ENCODE data around the gene PAX7.

DNA sequence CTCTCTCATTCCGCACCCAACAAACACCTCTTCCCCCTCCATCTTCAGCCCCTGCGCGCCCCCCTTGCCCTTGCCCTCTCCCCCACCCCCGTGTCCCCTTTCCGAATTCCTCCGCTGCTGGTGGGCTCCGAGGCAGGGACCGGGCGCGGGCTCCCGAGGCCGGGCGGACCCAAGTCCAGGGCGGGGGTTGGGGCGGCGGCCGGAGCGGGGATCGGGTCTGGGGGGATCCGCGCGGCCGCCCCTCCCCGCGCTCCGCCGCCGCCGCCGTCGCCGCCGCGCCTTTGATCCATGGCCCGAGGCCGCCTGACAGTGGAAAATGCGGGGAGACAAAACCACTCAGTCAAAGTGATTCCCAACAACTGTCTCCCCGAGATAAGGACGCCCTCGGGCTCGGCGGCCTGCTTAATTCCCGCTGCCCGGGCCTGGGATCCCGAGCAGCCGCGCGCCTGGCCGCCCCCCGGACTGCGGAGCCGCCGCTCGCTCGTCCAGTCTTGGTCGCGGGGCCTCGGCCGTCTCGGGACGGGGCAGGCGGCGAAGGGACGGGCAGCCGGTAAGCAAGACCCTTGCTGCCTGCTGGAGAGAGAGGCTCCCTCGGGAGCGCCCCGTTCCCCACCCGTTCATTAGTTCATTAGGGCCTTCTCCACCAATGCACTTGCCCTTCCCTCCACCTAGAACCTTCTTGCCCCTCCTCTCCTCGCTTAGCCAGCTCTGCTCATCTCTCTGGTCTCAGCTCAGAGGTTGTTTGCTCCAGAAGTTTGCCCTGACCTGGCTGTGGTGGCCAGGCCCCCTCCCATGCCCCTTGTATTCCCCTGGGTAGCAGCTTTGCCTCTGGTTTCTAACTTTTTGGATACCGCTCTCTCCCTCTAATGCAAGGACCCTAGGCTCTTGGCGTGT lies 86.4 kb downstream of the PAX7 start:
- TF ChIP-seq POLR2AphosphoS5 (IDR thresholded peaks at IDR 0.05) (no peak), EP300 (conservative IDR thresholded peaks at IDR 0.05; ENCODE audit: poor library complexity, severe bottlenecking) (no peak), CTCF (IDR thresholded peaks at IDR 0.05; ENCODE audit: poor library complexity, severe bottlenecking) (no peak), EZH2 (IDR thresholded peaks at IDR 0.05; ENCODE audit: borderline replicate concordance, insufficient read depth, low read length, poor library complexity, severe bottlenecking) (no peak)
